HG03442 (cell line): Measurements from ENCODE around the gene HIRA.

Experiments
- ATAC-seq: cut with Tn5 transposase; IDR thresholded peaks from one replicate; pipeline ENCODE4 v1.9.1; 2021; ENCODE audit warnings: mild to moderate bottlenecking, moderate library complexity; ENCODE audit not compliant: unreplicated experiment

The HIRA gene

DNA sequence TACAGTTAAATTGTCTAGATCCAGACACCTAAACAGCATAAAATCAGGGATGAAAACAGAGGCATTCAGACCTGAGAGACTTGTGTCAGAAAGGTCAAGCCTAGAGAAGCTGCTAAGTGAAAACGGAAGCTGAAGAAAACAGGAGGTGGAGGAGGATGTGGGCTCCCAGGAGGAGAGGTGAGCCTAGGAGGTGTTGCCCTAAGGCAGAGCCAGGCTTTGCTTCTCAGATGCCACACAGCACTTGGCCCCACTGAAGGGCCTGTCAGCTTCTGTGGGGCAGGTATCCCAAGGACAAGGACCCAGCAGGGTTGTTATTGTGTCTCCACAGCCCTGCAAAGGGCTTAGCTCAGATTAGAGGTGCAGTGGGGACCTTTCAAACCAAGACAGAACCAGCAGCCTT lies 33.0 kb upstream of the HIRA start:
- ATAC-seq = no peak

DNA sequence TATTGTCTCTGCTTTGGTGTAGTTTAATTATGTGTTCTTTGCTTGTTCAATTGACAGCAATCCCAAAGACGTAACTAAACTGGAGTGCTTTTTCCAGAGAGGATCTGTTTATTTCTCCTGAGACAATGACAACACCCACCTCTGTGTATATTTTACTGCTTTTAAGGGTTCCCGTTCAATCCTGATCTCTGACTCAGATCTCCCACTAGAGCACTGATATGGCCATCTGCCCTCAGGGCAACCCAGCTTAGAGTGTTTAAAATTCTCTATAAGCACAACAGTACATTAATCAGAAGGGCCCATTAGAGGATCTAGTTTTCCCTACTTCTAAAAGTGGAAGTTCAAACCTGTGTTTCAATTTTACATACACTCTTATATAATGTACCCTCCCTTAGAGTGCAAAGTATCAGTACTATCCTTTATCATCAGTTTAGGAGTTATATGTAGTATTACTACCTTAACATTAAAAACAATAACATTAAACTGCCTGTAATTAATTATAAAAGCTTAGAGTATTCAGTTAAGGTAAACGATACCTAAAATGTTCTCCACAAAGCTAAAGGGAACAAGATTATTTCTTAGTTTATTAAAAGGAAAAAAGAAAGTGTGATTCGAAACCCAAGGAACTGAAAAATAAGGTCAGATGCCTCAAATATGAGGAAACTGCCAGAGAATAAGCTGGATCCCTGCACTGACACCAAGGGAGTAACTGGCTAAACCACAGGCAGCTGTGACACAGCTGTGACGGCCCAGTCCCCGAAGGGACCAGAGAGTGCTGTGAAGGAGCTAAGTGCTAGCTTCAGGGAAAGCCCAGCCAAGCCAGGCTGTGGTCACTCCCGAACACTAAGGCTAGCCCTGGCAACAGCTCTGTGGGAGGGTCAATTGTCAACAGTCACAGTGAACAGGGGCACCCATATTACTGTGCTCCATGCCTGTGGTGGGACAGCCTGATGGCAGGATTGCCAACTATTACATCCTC lies 32.2 kb upstream of the HIRA start:
- ATAC-seq = no peak

DNA sequence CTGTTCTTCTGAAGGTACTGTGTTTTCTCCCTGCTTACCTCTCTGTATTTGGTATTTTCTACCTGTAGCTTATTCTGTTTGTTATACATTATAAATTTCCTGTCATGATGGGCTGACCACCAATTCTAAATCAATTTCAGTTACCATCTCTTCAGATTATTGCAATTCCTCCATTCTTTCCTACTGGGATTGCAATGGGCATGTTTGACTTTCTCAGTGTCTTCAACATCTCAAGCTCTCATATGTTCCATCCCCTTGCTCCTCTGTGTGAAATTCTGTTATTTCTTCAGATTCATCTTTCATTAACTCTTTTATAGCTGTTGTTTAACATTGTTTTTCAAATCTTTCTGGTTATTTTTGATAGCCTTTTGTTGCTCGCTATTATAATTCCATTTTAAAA lies 31.5 kb upstream of the HIRA start:
- ATAC-seq = no peak

GRCh38 chr22:19461506-19461905 lies 30.0 kb upstream of the HIRA start:
- no peak for ATAC-seq

GRCh38 chr22:19460036-19460435 lies 28.5 kb upstream of the HIRA start:
- ATAC-seq = no peak

DNA sequence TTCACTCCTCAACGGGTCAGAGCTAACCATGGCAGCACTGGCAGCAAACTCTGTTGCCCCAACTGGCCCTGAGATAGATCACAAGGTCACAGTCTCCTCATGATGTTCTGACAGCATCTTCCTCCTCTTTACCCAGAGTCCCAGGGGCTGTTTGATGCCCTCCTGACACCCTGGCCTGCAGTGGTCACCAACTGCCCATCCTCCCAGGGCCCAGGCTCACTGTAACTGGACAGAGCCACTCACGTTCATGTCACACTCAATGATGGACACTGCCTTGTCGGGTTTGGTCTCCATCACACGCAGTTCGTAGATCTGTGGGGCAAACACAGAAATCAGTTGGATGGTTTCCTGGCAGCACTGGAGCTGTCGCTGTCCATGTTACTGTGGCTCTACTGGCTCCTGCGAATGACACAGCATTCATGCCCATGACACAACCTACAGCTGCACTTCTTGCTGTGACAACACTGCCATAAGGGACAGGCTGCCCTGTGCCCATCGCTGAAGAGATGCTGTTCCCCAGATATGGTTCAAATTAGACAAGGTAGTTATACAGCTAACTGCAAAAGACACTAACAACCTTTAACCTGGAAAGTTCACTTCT lies 26.4 kb upstream of the HIRA start:
- no peak for ATAC-seq

GRCh38 chr22:19456541-19456940 lies 25.0 kb upstream of the HIRA start:
- no peak for ATAC-seq

GRCh38 chr22:19455585-19456370 lies 24.2 kb upstream of the HIRA start:
- ATAC-seq = no peak

DNA sequence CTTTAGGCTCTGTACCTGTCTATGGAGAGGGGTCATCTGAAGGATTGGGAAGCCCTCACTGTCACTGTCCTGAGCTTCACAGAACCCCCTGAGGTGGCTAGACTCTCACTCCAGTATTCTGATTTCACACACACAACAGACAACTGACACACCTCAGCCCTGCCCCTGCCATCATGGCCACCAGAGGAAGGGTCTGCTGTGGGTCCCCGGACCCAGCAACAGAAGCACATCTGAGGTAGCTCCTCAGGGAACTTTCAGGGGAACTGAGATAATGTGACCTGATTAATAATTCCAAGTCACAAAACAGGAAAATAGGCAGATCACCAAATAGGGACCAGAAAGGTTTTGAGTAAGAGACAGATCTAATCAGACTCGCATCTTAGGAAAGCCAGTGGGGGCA lies 23.5 kb upstream of the HIRA start:
- no peak for ATAC-seq

DNA sequence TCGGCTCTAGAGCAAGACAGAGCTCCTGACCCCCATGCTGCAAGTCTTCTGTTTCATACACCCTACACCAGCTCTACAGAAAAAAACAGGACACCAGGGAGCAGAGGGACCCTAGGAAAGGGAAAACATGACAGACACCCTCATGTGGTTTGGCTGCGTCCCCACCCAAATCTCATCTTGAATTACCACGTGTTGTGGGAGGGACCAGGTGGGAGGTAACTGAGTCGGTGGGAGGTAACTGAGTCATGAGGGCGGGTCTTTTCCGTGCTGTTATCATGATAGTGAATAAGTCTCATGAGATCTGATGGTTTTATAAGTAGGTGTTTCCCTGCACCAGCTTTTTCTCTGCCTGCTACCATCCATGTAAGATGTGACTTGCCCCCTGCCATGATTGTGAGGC lies 22.6 kb upstream of the HIRA start:
- no peak for ATAC-seq

GRCh38 chr22:19453718-19454117 lies 22.2 kb upstream of the HIRA start:
- ATAC-seq = no peak

DNA sequence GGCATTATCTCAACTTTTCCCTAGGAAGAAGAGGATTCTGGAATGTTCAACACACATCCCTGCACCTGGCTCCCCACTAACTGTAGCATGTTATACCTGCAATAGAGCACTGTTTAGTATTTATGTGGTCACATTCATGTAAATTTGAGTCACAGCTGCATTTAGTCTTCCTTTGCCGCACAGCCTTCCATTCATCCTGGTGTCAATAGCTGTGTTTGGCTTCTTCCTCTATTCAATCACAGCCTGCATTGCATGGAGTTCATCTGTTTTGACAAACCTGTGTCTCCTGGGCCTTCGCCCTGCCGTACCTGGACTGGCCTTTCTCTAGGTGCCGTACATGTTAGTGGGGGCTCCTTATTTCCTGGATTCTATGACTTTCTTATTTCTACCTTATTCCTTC lies 20.0 kb upstream of the HIRA start:
- ATAC-seq = no peak

GRCh38 chr22:19450363-19451175 lies 19.0 kb upstream of the HIRA start:
- ATAC-seq = no peak

- ATAC-seq = no peak
These were observed 17.9 kb upstream of the HIRA start for GRCh38 chr22:19449422-19449767.

DNA sequence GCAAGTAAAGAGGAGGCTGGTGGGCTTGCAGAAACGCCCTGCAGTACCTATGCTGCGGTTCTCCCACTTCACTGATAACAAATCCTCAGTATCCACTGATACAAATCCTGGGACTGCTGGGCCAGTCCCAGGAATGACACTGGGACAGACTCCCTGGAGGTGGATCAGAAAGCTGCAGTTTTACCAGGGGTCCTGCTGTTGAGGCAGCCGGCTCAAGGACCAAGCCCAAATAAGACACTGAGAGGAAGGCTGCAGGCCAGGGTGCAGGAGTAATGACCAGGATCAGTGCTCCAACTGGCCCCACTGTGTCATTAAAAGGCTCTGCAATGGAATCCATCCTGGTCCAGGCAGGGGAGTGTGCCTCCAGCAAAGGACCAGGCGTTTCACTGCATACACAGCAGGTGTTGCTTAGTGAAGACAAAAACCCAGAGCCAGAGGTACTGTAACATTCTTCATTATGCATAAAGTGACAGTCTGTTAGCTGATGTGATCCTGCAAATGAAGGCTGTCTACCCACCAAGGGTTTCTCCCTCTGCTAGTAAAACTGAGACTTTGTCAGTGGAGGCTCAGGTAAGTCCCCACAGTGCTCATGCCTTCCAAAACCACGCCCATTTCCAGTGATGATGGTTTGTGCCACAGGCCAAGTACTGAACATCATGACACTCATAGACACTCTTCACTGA lies 17.3 kb upstream of the HIRA start:
- peak; percentile 35 for ATAC-seq

GRCh38 chr22:19448076-19448607 lies 16.6 kb upstream of the HIRA start:
- peak; percentile 26 for ATAC-seq

GRCh38 chr22:19447330-19448075 lies 16.0 kb upstream of the HIRA start, which contains the start of gene C22orf39:
Gene C22orf39 (minus strand): TSS chr22:19447711. CDS start chr22:19447688, 23 bp downstream.
- ATAC-seq = peak; percentile 80

- ATAC-seq = no peak
These were observed 15.2 kb upstream of the HIRA start for GRCh38 chr22:19446603-19447329.
